Measurements from ENCODE around the gene FAHD1.

The FAHD1 gene

DNA sequence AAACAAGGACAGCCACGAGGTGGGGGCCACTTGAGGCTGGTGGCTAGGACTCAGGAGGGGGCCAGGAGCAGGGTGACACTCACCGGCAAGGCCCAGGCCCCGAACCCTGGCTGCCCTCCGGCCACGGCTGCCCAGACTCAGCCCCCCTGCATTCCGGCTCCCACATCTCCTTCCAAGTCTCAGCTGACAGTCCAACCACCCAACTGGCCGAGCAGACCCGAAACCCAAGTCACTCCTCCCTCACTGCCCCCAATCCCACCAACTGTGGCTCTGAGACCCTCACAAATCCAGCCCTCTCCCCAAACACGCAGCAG is 9.8 kb upstream of the FAHD1 start:
- no peak for DNase-seq (ENCODE audit: low spot score)

DNA sequence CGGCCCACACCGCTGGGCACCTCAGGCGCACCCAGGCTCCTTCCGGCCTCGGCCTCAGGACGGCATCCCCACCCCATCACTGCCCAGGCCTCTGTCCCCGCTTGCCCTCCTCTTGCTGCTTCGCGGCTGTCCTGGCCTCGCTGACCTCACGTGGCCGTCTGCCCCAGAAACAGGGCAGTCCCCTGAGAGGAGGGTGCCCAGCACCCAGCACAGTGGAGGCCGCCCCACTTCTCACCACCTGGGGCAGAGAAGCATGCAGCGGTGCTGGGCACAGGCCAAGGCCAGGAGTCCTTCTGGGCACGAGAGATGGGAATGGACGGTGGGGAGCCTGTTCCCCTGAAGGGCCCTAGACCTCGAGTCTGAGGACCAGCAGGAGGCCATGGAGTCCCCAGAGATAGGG is 9.3 kb upstream of the FAHD1 start:
- no peak for DNase-seq (ENCODE audit: low spot score)

DNA sequence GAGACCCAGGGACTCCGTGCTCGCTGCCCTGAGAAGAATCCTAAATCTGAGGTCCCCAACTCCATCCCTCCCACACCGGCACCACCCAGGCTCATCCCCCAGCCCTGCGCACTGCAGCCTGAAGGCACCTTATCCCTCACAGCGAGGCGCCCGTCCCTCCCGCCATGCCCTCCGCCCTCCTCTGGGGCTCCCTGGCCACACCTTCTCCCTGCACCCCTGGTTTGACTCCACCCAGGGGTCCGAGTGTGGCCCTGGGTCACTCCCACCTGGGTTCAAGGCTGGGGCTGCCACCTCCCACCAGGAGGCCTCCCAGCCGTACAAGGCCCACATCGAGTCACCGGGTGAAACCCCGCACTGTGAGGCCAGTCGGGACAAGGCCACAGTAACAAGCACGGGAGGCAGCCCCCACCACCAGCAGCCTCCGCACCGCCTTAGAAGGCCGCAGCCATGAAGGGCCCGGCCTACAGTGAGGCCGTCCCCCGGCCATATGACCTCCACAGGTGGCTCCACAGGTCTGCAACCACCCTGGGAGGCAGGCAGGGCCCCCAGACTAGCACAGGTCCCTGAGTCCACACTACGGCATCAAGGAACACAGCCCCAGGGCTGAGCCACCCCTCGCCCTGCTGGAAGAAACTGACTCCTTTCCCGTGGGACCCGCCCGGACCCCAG is 8.7 kb upstream of the FAHD1 start:
- no peak for DNase-seq (ENCODE audit: low spot score)

DNA sequence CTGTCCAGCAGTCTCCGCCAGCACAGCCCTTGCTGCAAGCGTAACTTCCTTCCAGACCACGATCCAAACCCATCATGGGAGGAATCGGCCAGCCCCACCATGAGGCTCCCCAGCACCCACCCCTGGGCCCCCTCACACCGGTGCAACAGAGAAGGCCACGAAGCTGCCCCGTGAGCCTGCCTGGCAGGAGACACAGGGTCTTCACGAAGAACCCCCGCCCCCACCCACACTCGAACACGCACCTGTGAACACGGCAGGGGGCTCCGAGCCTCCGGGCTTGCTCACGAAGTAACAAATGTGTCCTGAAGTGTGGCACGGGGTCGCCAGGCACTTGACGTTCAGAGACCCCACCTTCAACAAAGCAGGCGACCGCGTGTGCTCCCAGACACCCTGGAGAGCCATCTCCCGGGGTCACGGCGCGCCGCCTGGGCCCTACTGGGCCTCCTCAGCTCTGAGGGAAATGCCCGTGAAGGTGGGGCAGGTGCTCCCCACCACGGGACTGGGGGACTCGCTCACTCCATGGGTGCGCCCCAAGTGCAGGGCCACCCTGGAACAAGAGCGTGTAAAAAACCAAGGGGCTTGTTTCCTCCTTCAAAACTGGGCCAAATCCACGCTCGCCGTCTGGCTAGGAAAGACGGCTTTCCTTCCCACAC is 8.0 kb upstream of the FAHD1 start:
- DNase-seq (ENCODE audit: low spot score) = no peak

DNA sequence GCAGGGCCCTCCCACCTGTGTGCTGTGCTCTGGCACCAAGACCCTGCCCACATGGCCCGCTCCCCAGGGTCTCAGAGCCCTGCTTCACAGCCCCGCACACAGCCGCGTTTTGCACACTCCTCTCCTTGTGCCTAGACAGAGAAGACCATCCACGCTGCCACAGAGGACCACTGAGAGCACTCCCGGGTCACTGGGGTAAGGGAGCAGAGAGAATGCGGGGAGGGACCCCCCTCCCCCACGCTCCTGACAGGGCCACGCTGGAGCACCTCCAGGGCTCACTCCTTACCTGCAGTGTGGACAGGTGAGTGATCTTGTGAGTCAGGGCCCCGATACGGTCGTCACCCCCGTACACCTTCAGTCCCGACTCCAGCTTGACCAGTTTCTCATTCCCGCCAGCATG is 7.4 kb upstream of the FAHD1 start:
- DNase-seq (ENCODE audit: low spot score) = no peak

DNA sequence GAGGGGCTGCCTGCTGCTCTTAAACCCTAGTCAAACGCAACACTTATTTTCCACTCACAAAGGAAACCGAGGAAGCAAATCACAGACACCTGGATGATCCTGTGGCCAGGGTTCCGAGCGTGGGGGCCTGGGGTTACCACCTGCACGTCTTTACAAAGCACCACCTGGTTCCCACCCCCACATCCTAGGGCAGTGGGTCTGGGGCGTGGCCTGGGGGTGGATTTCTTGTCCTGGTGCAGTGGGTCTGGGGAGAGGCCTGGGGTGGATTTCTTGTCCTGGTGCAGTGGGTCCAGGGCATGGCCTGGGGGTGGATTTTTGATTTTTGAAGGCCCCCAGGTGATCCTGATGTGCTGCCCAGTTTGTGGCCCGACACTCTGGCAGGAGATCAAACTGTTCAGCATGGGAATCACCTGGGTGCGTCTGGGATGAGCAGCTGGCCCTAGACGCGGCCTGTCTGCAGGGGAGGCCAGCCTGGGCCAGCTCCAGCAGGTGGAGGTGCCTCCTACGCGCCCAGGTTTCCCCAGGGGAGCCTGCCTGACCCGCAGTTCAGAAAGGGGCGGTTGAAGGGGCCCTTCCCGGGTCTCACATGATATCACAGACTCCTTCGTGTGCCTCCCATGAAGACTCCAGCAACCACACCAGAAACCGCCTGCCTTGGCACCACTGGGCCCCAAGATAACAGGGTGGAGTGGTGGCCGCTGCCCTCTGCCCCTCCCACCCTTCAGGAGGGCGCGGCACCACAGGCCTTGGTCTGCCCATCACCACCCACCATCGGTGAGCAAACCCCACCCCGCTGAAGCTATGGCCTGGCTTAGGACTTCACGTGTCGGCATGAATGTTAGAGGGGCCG is 6.7 kb upstream of the FAHD1 start:
- no peak for DNase-seq (ENCODE audit: low spot score)

DNA sequence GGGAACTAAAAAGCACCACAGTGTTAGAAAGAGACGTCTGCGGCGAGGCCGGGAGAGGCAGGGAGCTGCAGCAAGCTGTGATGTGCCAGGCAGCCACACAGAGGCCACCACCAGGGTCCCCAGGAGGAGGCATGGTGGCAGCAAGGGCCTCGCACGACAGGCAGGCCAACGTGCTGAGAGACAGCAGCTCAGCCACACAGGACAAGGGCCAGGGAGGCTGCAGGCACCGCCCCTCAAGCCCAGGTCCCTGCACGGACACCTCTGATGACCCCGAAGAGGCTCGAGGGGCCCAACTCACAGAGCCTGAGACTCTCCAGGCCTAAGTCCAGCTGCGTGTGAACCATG is 6.1 kb upstream of the FAHD1 start:
- no peak for DNase-seq (ENCODE audit: low spot score)

DNA sequence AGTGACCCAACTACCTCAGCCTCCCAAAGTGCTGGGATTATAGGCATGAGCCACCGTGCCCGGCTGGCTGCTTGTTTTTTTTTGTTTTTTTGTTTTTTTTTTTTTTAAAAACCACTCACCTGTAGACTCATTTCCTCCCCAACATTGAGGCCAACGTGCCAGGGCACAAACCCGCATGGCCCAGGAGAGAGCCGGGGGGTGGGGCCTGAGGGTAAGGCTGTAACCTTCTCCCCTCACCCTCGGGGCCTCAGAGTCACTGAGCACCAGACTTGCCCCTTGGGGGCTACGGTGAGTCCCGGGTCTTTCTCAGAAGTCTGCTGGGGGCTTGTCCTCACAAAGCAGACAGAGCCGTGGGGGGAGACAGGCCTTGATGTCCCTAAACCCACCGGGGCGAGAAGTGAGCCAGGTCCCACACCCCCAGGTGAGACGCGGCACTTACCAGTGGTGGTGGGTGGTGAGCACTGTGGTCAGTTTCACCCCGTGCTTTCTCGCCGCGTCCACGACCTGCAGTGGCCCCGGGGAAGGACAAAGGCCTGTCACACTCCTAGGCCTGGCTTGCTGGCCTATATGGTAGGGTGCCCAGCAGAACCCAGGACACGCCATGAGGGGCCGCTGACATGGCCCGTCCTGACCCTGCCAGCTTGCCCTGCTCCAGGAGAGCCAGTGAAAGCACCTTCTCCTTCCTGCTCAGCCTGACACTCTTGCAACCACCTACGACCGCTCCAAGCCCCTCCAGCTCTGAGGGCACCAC is 5.0 kb upstream of the FAHD1 start:
- no peak for DNase-seq (ENCODE audit: low spot score)

DNA sequence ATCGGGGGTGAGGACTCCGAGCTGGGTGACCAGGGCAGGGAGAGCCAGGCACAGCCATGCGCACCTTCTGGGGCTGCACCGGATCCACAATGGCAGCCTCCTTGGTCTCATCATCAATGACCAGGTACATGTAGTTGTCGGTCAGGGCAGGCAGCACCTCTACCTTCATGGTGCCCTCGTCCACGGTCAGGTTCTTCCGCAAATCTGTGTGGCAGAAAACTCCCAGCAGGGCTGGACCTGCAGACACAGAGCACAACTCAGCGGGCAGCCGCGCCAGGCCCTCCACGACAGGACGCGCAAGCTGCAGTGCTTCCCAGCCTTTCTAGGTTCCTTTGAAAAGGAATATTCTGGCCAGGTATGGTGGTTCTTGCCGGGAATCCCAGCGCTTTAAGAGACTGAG is 4.2 kb upstream of the FAHD1 start:
- no peak for DNase-seq (ENCODE audit: low spot score)

DNA sequence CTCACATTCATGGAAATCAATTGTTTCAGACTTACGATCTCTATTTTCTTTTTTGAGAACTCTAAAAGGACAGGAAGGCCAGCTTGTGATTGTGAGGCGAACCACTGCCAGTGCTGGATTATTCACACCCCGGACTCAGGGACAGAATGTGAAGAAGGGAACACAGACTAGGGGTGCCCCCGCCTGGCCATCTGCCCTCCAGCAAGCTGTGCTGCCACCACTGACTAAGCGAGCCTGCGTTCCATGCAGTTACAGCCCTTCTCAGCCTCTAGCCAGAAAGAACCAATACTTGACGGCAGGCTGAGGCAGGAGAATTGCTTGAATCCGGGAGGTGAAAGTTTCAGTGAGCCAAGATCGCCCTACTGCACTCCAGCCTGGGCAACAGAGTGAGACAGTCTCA is 3.2 kb upstream of the FAHD1 start:
- DNase-seq (ENCODE audit: low spot score) = peak; percentile 27

DNA sequence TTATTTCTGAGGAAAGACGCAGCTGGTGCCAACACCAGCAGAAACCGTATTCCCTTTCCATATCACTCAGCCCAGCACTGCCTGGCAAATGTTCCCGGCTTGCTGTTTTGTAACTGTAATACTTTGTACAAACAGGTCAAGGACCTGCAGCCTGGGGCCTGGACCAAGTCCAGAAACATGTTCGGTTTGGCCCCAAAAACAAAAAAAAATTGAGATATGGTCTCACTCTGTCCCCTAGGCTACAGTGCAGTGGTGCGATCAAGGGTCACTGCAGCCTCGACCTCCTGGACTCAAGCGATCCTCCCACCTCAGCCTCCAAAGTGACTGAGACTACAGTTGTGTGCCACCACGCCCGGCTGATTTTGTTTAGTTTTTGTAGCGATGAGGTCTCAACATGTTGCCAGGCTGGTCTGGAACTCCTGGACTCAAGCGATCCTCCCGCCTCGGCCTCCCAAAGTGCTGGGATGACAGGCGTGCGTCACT is 1.6 kb upstream of the FAHD1 start:
- DNase-seq (ENCODE audit: low spot score) = no peak

DNA sequence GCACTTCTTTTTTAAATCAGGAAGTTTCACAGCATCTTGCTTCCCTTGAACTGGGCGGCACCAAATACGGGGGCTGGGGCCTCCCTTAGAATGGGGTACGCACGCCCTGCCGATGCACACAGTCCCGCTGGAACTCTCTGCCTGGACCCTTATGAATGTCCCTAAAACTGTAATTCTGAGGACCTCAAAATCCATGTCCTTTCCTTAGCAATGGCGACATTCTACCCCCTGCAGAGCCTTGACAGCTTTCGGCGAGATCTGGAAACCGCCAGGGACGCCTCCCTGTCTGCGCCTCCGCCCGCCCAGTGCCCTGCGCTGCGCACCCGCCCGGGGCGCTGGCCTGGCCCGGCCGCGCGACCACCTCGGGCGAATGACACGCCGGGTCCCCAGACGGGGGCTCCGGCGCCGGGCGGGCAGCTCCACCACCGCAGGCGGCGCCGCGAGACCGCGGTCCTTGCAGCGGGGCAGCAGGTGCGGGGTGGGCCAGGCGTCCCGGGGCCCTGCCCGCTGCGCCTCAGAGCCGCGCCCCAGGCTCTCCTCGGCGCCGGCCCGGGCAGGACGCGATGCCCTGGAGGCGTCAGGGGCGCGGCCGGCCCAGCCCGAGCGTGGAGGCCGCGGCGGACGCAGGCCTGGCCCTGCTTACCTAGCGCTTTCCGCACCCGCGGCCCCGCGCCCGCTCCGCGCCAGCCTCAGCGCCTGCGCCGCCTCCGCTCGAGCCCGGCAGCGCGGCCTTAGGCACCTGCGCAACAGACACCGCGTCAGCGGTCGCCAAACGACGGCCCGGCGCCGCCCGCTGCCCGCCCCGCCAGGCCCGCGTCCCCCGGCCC is 929 bp upstream of the FAHD1 start:
- DNase-seq (ENCODE audit: low spot score) = peak; percentile 61

DNA sequence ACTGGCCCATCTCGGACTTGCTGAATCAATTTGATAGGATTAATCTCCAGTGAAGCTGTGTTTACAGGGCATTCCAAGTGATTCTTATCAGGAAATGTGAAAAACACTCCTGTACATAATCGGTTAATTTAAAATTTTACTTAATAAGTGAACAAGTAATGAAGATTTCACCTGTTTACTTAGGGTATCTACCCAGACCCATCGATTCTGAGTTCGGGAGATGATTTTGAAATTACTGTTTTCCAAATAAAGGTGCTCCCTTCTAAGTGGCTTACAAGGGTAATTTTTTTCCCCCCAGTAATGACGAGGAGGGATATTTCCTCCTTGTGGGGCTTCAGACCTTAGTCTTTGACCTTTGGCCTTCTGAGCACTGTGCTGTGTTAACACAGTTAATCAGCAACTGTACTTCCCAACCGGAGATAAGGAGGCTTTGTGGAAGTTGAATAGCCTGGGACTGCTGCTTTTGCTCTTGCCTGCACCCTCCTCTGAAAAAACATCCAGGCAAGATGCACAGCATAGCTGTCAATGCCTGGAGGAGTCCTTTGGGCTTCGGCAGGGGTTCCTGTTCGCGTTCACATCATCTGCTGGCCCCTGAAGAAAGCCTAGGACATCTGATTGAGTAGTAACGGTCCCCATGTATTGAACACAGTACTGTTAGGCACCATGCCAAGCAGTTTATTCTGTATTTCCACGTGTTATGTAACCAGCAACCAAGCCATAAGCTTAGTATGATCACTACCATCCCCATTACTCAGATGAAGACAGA is 1.8 kb downstream of the FAHD1 start:
- DNase-seq (ENCODE audit: low spot score) = no peak

DNA sequence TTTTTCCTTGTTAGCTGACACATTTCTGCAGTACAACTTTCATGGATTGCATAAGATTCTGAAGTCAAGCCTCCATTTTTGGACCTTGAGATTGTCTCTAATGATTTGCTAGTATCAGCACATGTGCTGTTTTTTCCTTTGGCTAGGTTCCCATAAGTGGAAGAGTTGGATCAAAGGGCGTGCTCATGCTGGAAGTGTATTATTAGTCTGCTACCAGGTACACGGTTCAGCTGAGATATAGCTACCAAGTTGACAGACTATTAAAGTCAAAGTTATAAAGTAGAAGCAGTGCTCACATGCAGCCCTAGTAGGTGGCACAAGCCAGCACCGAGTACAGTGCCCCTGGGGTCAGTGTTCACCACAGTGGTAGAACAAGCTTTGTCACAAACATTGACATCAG is 3.2 kb downstream of the FAHD1 start:
- DNase-seq (ENCODE audit: low spot score) = no peak

DNA sequence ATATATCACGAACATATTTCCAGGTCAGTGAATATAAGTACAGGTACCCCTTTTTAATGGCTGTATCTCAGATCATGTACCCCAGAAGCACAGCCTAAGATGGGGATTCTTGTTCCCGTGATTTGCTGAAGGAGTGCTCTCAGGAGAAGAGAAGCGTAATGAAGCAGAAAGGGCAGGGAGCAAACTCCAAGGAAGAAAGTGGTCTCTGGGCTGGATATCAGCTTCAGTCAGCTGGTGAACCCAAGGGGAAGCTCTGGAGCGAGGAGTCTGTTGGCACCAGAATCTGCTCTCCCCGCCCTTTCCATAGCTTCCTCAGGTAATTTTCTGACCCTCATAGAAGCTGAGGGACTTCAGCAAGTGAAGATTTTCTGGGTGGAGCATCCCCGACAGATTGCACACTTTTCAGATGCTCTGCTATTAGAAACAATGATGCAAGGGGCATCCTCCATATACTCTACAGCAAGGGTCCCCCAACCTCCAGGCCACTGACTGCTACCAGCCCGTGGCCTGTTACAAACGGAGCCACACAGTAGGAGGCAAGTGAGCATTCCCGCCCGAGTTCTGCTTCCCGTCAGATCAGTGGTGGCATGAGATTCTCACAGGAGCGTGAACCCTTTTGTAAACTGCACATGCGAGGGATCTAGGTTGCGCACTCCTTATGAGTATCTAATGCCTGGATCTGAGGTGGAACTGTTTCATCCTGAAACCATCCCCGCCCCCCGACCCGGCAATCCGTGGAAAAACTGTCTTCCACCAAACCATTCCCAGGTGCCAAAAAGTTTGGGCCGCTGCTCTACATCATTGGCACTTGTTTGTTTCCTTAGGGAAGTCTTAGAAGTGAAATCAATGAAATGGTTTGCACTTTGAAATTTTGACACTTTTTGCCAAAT is 4.4 kb downstream of the FAHD1 start:
- no peak for DNase-seq (ENCODE audit: low spot score)

DNA sequence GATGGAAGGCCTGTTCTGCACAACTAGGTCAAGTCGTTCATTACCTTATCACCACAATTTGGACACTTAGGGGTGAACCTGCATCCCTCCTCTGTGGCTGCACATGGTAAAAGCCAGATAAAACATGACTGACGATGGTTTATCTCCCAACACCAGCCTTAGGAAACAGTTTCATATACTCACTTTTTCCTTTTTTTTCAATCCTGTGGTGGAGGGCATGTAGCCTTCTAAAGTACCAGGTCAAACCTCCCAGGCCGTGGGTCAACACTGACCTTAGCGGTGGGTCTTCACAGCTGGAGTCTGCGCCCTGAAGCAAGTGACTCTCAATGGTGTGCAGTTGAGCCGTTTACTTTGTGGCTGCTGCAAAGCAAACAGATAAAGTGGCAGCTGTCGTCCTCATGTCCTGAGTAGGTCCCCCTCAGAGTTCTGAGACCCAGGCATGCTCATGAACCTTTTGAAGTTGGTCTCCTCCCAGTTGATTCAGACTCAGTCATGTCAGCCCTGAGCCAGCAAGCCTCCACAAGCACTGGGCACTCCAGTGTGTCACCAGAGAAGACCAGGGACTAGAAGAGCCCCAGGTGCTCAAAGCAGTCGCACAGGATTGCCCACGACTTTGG is 5.9 kb downstream of the FAHD1 start:
- DNase-seq (ENCODE audit: low spot score) = no peak

DNA sequence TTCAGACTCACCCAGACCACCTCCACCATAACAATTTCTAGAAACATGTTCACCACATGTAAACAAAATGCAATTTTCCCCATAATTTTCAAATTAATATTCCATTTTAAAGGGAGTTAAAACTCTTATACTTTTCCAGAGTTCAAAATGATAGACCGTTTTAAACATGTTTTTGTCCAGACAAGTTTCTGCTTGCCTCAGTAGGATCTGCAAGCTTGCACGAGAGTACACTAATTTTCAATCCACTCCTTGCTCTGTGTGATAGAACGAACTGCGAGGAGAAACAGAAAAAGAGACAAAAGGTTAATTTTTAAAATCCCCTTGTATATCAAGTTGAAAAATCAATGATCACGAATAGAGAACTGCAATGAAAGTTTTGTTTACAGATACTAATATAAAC is 7.1 kb downstream of the FAHD1 start:
- DNase-seq (ENCODE audit: low spot score) = no peak

DNA sequence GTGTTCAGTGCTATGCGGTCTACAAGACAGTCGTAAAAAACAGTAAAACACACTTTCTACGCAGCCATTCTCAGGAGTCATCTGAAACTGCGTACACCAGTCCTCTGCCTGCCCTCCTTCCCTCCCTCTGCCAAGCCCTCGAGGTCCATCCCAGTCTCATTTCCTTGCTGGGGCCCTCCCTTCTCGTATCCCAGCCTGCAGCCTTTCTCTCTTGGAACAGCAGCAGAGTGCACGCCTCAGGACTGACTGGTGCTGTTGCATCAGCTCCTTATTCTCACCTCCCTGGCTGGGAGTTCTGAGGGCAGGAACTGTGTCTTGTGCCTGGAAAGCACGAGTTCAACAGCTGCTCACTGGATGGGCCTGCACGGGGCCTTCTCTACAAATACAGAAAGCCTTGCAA is 12.5 kb downstream of the FAHD1 start:
- peak; percentile 81 for DNase-seq (ENCODE audit: low spot score)

DNA sequence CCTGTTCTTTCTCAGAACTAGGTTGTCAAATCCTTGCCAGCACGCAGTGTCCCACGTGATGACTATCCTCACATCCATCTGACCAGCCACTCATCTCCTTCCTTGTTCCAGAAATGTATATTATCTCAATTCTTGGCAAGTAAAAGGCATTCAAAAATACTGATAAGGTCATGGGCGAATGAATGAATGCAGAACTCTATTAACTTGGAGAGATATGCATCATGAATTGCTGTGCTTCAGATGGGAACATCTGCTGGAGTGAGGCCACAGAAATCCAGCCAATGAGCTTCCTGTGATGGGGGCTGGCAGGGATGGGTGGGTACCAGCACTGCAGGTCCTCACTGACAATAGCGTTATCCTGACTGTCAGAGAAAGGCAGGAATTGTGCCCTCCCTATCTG is 19.0 kb downstream of the FAHD1 start:
- DNase-seq (ENCODE audit: low spot score) = no peak

DNA sequence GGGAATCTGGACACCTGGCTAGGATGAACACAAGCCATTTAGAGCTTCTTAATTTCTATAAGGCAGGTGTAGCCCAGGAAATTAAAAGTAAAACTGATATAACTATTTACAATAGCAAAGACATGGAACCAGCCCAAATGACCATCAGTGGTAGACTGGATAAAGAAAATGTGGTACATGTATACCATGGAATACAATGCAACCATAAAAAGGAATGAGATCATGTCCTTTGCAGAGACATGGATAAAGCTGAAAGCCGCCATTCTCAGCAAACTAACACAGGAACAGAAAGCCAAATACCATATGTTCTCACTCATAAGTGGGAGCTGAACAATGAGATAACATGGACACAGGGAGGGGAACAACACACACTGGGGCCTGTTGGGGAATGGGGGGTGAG is 19.4 kb downstream of the FAHD1 start:
- DNase-seq (ENCODE audit: low spot score) = no peak
